ENCODE measurements around the gene MIDN. TPM values are rescaled to one million over a fixed set of nuclear protein-coding genes. Genes with fewer than 3 reads are reported as not detected.
"Not testable (repeated sequence)": the region's sequence is repeated elsewhere in the genome, so short reads cannot be mapped to it uniquely, and the experiment has no call there.

The MIDN gene
- 100 to 1,000 TPM in 1 of 2 donors, 10 to 100 TPM in 1; 39.7 to 185 TPM for total RNA-seq
- 10 to 100 TPM; 49.3 to 68.0 TPM for polyA plus RNA-seq
- long read RNA-seq, donor 1, transcript MIDN-206 (7 exons, 3,243 nt), result major isoform, 5 of 19 reads
- long read RNA-seq, donor 1, partial matches to known transcripts, result 6 of 19 reads
- long read RNA-seq, donor 1, other reads (novel, unspliced or antisense), result 0 of 19 reads
- long read RNA-seq, donor 2, partial matches to known transcripts, result 0 of 6 reads
- long read RNA-seq, donor 2, other reads (novel, unspliced or antisense), result 0 of 6 reads
- long read RNA-seq, donor 3, partial matches to known transcripts, result 29 of 33 reads
- long read RNA-seq, donor 3, other reads (novel, unspliced or antisense), result 0 of 33 reads
- long read RNA-seq, donor 4, partial matches to known transcripts, result 38 of 43 reads
- long read RNA-seq, donor 4, other reads (novel, unspliced or antisense), result 0 of 43 reads
- long read RNA-seq, donor 5, partial matches to known transcripts, result 72 of 83 reads
- long read RNA-seq, donor 5, other reads (novel, unspliced or antisense), result 0 of 83 reads

DNA sequence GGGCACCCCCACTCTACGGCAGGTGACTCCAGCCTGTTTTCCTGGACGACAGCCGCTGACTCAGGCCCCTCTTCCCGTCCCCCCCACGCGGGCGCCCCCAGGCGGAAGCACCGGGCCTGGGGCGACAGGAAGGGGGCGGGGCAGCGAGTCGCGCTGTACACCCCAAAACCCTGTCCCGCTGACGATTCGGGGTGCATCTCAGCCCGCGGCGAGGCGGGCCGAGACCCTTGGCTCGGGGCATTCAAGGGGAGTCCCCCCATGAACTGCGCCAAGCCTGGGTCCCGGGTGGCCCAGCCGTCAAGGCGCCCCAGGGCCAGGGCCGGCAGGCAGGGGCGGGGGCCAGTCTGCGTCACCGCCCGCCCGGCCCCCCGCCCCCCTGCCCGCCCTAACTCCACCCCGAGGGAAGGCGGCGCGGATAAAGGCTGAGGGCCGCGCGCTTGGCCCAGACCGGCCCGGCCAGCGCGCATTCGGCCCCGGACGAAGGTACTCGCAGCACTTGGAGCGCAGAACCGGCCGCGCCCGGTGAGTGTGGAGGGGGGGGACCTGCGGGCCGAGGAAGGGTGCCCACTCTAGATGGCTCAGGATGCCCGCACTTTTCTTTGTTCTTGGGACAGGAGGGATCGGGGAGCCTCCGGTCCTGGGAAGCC, at the start of gene MIDN:
MIDN (plus strand) TSS at position 445 of the 647 bp plus-strand sequence. CDS start 1,714 bp downstream, outside the sequence.
- DNase-seq, result peak; percentile 70 to 89 (median 85)
- 0 to 1% methylated on average over 51 to 60 of the region's 60 CpGs for WGBS, 2 donors
- no peak for TF ChIP-seq CTCF (IDR thresholded peaks at IDR 0.05; ENCODE audit: control extremely low read depth, extremely low read depth)
- Histone ChIP-seq H3K36me3 (ENCODE audit: control insufficient read depth in 4 of 4, insufficient read depth in 4 of 4, low read length in 4 of 4) (peaks cover 0 to 24% (median 7%) of the 10 kb centered on the region in 4 donors), H3K9ac (ENCODE audit: insufficient read depth in 1 of 2, low read length in 2 of 2) (peak within 1 kb of the TSS; percentile 32 to 63), H3K4me3 (peak within 1 kb of the TSS; percentile 88), H3K27me3 (ENCODE audit: control insufficient read depth in 3 of 3, insufficient read depth in 3 of 3, low read length in 2 of 3) (no peaks in the 10 kb centered on the region), H3K27ac (ENCODE audit: low read depth in 1 of 2, low read length in 1 of 2) (peak within 1 kb of the TSS; percentile 98 to 99), H3K4me1 (ENCODE audit: control insufficient read depth in 5 of 5, insufficient read depth in 5 of 5, low read length in 5 of 5) (peaks cover 0 to 33% (median 21%) of the 10 kb centered on the region in 5 donors), H3K9me3 (ENCODE audit: control insufficient read depth in 4 of 4, insufficient read depth in 3 of 4, low read length in 3 of 4) (no peaks in the 10 kb centered on the region)
- peak; percentile 28 for ATAC-seq (ENCODE audit: insufficient read depth, low FRiP score)

- no peak for ATAC-seq (ENCODE audit: insufficient read depth, low FRiP score)
- TF ChIP-seq CTCF (IDR thresholded peaks at IDR 0.05; ENCODE audit: control extremely low read depth, extremely low read depth), result no peak
- no peaks in the 10 kb centered on the region for H3K9me3 ChIP-seq (ENCODE audit: control insufficient read depth in 4 of 4, insufficient read depth in 3 of 4, low read length in 3 of 4)
- no peaks in the 10 kb centered on the region for H3K36me3 ChIP-seq (ENCODE audit: control insufficient read depth in 4 of 4, insufficient read depth in 4 of 4, low read length in 4 of 4)
- H3K27me3 ChIP-seq (ENCODE audit: control insufficient read depth in 3 of 3, insufficient read depth in 3 of 3, low read length in 2 of 3), result no peaks in the 10 kb centered on the region
- no peak for DNase-seq
- 91 to 95% methylated on average over 10 of the region's 10 CpGs for WGBS, 2 donors
- H3K9ac ChIP-seq (ENCODE audit: insufficient read depth in 1 of 2, low read length in 2 of 2), result no peak overlapping the region
- no peak overlapping the region for H3K4me3 ChIP-seq
- peaks cover 0 to 18% (median 0%) of the 10 kb centered on the region in 5 donors for H3K4me1 ChIP-seq (ENCODE audit: control insufficient read depth in 5 of 5, insufficient read depth in 5 of 5, low read length in 5 of 5)
- H3K27ac ChIP-seq (ENCODE audit: low read depth in 1 of 2, low read length in 1 of 2), result no peak overlapping the region
Measured at GRCh38 chr19:1199531-1199930, 48.9 kb upstream of the MIDN start.

DNA sequence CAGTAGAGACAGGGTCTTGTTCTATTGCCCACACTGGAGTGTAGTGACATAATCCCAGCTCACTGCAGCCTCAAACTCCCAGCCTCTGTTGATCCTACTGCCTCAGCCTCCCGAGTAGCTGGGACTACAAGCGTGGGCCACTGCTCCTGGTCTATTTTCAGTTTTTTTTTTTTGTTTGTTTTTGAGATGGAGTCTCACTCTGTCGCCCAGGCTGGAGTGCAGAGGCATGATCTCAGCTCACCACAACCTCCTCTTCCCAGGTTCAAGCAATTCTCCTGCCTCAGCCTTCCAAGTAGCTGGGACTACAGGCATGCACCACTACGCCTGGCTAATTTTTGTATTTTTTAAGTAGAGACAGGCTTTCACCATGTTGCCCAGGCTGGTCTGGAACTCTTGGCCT, 47.8 kb upstream of the MIDN start:
- H3K27me3 ChIP-seq (ENCODE audit: control insufficient read depth in 3 of 3, insufficient read depth in 3 of 3, low read length in 2 of 3); H3K27ac ChIP-seq (ENCODE audit: low read depth in 1 of 2, low read length in 1 of 2); ATAC-seq (ENCODE audit: insufficient read depth, low FRiP score); H3K9me3 ChIP-seq (ENCODE audit: control insufficient read depth in 4 of 4, insufficient read depth in 3 of 4, low read length in 3 of 4); DNase-seq; H3K9ac ChIP-seq (ENCODE audit: insufficient read depth in 1 of 2, low read length in 2 of 2); H3K36me3 ChIP-seq (ENCODE audit: control insufficient read depth in 4 of 4, insufficient read depth in 4 of 4, low read length in 4 of 4); H3K4me3 ChIP-seq: not testable (repeated sequence)
- peaks cover 0 to 25% (median 5%) of the 10 kb centered on the region in 5 donors for H3K4me1 ChIP-seq (ENCODE audit: control insufficient read depth in 5 of 5, insufficient read depth in 5 of 5, low read length in 5 of 5)
- 86 to 93% methylated on average over 4 of the region's 4 CpGs for WGBS, 2 donors
